Mammary epithelial cell (primary cell): Measurements from ENCODE around the gene OGA.

ENCODE experiments used
- CTCF ChIP-seq, 2 donors: IDR thresholded peaks in 1 of 2; conservative IDR thresholded peaks in 1 of 2; 2 replicates each; pipeline ENCODE4 v1.5.1; 2011 to 2012; ENCODE audit warnings: inconsistent platforms in 2 of 2, low read length in 2 of 2, mild to moderate bottlenecking in 2 of 2, control low read depth in 1 of 2, low read depth in 1 of 2; ENCODE audit not compliant: insufficient read depth in 1 of 2; ENCODE audit errors: extremely low read depth in 1 of 2
- EZH2 ChIP-seq: IDR thresholded peaks from 2 replicates; pipeline ENCODE4 v1.6.1; 2012; ENCODE audit warnings: low read length, inconsistent platforms, borderline replicate concordance

GRCh38 chr10:101763141-101763846 is 55.0 kb downstream of the OGA start:
- TF ChIP-seq EZH2, result no peak
- no peak for TF ChIP-seq CTCF (conservative IDR thresholded peaks at IDR 0.05 in 1 of 2, IDR thresholded peaks at IDR 0.05 in 1 of 2; ENCODE audit: extremely low read depth in 1 of 2, insufficient read depth in 1 of 2, low read depth in 1 of 2, low read length in 2 of 2)
